ENCODE data around the gene CDH23.

The CDH23 gene

DNA sequence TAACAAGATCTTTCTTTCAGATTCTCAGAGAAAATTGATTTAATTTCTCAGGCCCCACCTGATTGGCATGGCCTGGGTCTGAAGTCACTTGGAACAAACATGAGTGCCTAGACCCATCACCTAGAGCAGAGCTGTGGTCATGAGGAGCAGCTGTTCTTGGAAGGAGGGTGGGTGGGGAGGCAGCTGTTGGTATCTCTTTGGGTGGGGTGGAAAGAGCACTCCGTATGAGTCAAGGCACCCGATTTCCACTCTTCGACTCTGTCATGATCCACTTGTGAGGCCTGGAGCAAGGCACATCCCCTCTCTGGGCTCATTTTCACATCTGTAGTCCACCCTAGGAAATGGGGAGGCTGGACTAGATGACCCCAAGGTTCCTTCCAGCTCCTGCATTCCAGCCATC is 166.2 kb downstream of the CDH23 start:
- DNase-seq, result no peak
- Histone ChIP-seq H3K4me3 (ENCODE audit: low read depth, low read length) (no peak overlapping the region), H4K8ac (ENCODE audit: low read depth, low read length) (no peak overlapping the region), H4K91ac (ENCODE audit: low read depth, low read length) (no peak overlapping the region), H3K9ac (ENCODE audit: low read length) (no peak overlapping the region), H3K23ac (ENCODE audit: low read length) (no peak overlapping the region), H3K27ac (ENCODE audit: low read depth, low read length) (no peak overlapping the region), H3K4me1 (ENCODE audit: control insufficient read depth in 1 of 2, insufficient read depth in 2 of 2, low read length in 2 of 2) (no peaks in the 10 kb centered on the region), H3K79me2 (ENCODE audit: control insufficient read depth, insufficient read depth, low read length, poor library complexity) (no peaks in the 10 kb centered on the region), H3K9me3 (ENCODE audit: insufficient read depth, low read depth, low read length) (no peaks in the 10 kb centered on the region), H3K14ac (ENCODE audit: low read length) (no peak overlapping the region), H3K79me1 (ENCODE audit: low read length) (no peaks in the 10 kb centered on the region), H3K27me3 (ENCODE audit: insufficient read depth, low read length) (no peaks in the 10 kb centered on the region), H3K4ac (ENCODE audit: low read depth, low read length) (no peak overlapping the region), H2AFZ (ENCODE audit: insufficient read depth, low read length, poor library complexity) (no peak overlapping the region), H2BK5ac (ENCODE audit: low read depth, low read length, poor library complexity) (no peak overlapping the region), H2BK12ac (ENCODE audit: low read length) (no peak overlapping the region), H4K12ac (ENCODE audit: low read depth, low read length) (no peak overlapping the region), H2BK120ac (ENCODE audit: insufficient read depth, low read length, poor library complexity) (no peak overlapping the region), H3K36me3 (ENCODE audit: control insufficient read depth in 1 of 2, insufficient read depth in 2 of 2, low read length in 2 of 2) (no peaks in the 10 kb centered on the region), H3K18ac (ENCODE audit: low read length) (no peak overlapping the region), H2AK5ac (ENCODE audit: low read length) (no peak overlapping the region), H3K4me2 (ENCODE audit: low read length) (no peak overlapping the region)
- no CpG with 5 or more reads among the region's 3 CpGs for WGBS (ENCODE audit: extremely low coverage, insufficient coverage, insufficient read length)

DNA sequence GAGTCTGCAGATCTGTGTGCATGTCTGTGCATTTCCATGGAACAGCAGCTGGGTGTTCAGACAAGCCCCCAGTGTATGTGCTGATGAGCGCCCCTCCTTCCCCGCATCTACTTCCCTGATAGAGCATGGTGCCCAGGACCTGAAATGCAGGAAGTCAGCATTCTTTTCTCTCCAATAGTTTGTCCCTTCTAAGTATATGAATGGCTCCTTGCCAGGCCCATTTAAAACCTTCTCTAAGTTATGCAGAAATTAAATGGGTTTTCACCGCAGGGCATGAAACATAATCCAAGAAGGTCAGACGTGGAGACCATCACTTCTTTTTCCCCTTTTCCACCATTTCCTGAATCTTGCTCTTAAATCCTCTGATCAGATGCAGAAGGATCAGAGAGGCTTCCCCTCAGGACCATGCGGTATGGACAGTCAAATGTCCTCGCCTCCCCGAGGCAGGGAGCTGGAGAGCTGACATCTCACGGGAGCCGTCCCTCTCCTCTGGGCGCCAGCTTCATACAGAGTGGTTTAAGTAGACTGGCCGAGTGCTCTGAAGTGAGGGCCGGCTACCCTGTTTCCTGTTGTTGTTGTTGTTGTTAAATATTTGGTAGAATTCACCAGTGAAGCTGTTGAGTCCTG is 167.6 kb downstream of the CDH23 start:
- Histone ChIP-seq H3K4me1 (ENCODE audit: control insufficient read depth in 1 of 2, insufficient read depth in 2 of 2, low read length in 2 of 2) (no peaks in the 10 kb centered on the region), H2BK120ac (ENCODE audit: insufficient read depth, low read length, poor library complexity) (no peak overlapping the region), H3K4me3 (ENCODE audit: low read depth, low read length) (no peak overlapping the region), H3K9me3 (ENCODE audit: insufficient read depth, low read depth, low read length) (no peaks in the 10 kb centered on the region), H2BK5ac (ENCODE audit: low read depth, low read length, poor library complexity) (no peak overlapping the region), H3K79me1 (ENCODE audit: low read length) (no peaks in the 10 kb centered on the region), H4K91ac (ENCODE audit: low read depth, low read length) (no peak overlapping the region), H3K4ac (ENCODE audit: low read depth, low read length) (no peak overlapping the region), H3K27ac (ENCODE audit: low read depth, low read length) (no peak overlapping the region), H2BK12ac (ENCODE audit: low read length) (no peak overlapping the region), H3K4me2 (ENCODE audit: low read length) (no peak overlapping the region), H3K14ac (ENCODE audit: low read length) (no peak overlapping the region), H2AK5ac (ENCODE audit: low read length) (no peak overlapping the region), H3K9ac (ENCODE audit: low read length) (no peak overlapping the region), H4K8ac (ENCODE audit: low read depth, low read length) (no peak overlapping the region), H3K79me2 (ENCODE audit: control insufficient read depth, insufficient read depth, low read length, poor library complexity) (no peaks in the 10 kb centered on the region), H3K36me3 (ENCODE audit: control insufficient read depth in 1 of 2, insufficient read depth in 2 of 2, low read length in 2 of 2) (no peaks in the 10 kb centered on the region), H4K12ac (ENCODE audit: low read depth, low read length) (no peak overlapping the region), H3K18ac (ENCODE audit: low read length) (no peak overlapping the region), H3K27me3 (ENCODE audit: insufficient read depth, low read length) (no peaks in the 10 kb centered on the region), H2AFZ (ENCODE audit: insufficient read depth, low read length, poor library complexity) (no peak overlapping the region), H3K23ac (ENCODE audit: low read length) (no peak overlapping the region)
- DNase-seq, result no peak
- WGBS (ENCODE audit: extremely low coverage, insufficient coverage, insufficient read length), result no CpG with 5 or more reads among the region's 12 CpGs

GRCh38 chr10:71565284-71566000 is 168.7 kb downstream of the CDH23 start:
- no peak overlapping the region for H3K23ac ChIP-seq (ENCODE audit: low read length)
- H3K18ac ChIP-seq (ENCODE audit: low read length), result no peak overlapping the region
- H3K79me2 ChIP-seq (ENCODE audit: control insufficient read depth, insufficient read depth, low read length, poor library complexity), result no peaks in the 10 kb centered on the region
- no peaks in the 10 kb centered on the region for H3K27me3 ChIP-seq (ENCODE audit: insufficient read depth, low read length)
- no peak overlapping the region for H3K27ac ChIP-seq (ENCODE audit: low read depth, low read length)
- WGBS (ENCODE audit: extremely low coverage, insufficient coverage, insufficient read length), result no CpG with 5 or more reads among the region's 2 CpGs
- H3K4me1 ChIP-seq (ENCODE audit: control insufficient read depth in 1 of 2, insufficient read depth in 2 of 2, low read length in 2 of 2), result no peaks in the 10 kb centered on the region
- H4K12ac ChIP-seq (ENCODE audit: low read depth, low read length), result no peak overlapping the region
- H3K36me3 ChIP-seq (ENCODE audit: control insufficient read depth in 1 of 2, insufficient read depth in 2 of 2, low read length in 2 of 2), result no peaks in the 10 kb centered on the region
- no peak overlapping the region for H2BK5ac ChIP-seq (ENCODE audit: low read depth, low read length, poor library complexity)
- H2AFZ ChIP-seq (ENCODE audit: insufficient read depth, low read length, poor library complexity), result no peak overlapping the region
- no peak overlapping the region for H3K9ac ChIP-seq (ENCODE audit: low read length)
- no peaks in the 10 kb centered on the region for H3K9me3 ChIP-seq (ENCODE audit: insufficient read depth, low read depth, low read length)
- no peak for DNase-seq
- no peaks in the 10 kb centered on the region for H3K79me1 ChIP-seq (ENCODE audit: low read length)
- H3K4me2 ChIP-seq (ENCODE audit: low read length), result no peak overlapping the region
- H4K91ac ChIP-seq (ENCODE audit: low read depth, low read length), result no peak overlapping the region
- H2AK5ac ChIP-seq (ENCODE audit: low read length), result no peak overlapping the region
- no peak overlapping the region for H3K4me3 ChIP-seq (ENCODE audit: low read depth, low read length)
- no peak overlapping the region for H2BK120ac ChIP-seq (ENCODE audit: insufficient read depth, low read length, poor library complexity)
- no peak overlapping the region for H2BK12ac ChIP-seq (ENCODE audit: low read length)
- no peak overlapping the region for H3K14ac ChIP-seq (ENCODE audit: low read length)
- no peak overlapping the region for H3K4ac ChIP-seq (ENCODE audit: low read depth, low read length)
- H4K8ac ChIP-seq (ENCODE audit: low read depth, low read length), result no peak overlapping the region

DNA sequence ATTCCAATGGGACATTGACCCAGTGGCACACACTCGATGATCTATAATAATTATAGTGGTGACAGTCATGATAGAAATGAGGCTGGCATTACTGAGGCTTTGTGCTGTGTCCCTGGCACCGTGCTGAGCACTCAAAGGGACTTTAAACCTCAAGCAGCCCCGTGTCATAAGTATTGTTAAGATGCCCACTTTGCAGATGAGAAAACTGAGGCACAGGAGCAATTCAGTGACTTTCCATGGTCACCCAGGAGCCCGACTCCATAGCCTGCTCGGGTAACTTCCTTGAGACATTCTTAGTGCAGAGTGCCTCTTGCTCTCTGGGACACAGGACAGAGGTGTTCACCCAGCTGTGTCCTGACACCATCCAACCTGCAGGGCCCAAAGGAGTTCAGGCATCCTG is 170.3 kb downstream of the CDH23 start:
- H3K4me2 ChIP-seq (ENCODE audit: low read length), result no peak overlapping the region
- no peak overlapping the region for H3K4ac ChIP-seq (ENCODE audit: low read depth, low read length)
- H2BK5ac ChIP-seq (ENCODE audit: low read depth, low read length, poor library complexity), result no peak overlapping the region
- H2BK120ac ChIP-seq (ENCODE audit: insufficient read depth, low read length, poor library complexity), result no peak overlapping the region
- DNase-seq, result no peak
- H3K9ac ChIP-seq (ENCODE audit: low read length), result no peak overlapping the region
- H3K79me1 ChIP-seq (ENCODE audit: low read length), result no peaks in the 10 kb centered on the region
- no peak overlapping the region for H4K91ac ChIP-seq (ENCODE audit: low read depth, low read length)
- H4K12ac ChIP-seq (ENCODE audit: low read depth, low read length), result no peak overlapping the region
- H3K23ac ChIP-seq (ENCODE audit: low read length), result no peak overlapping the region
- WGBS (ENCODE audit: extremely low coverage, insufficient coverage, insufficient read length), result no CpG with 5 or more reads among the region's 5 CpGs
- H3K27me3 ChIP-seq (ENCODE audit: insufficient read depth, low read length), result no peaks in the 10 kb centered on the region
- no peaks in the 10 kb centered on the region for H3K79me2 ChIP-seq (ENCODE audit: control insufficient read depth, insufficient read depth, low read length, poor library complexity)
- H3K27ac ChIP-seq (ENCODE audit: low read depth, low read length), result no peak overlapping the region
- H2AFZ ChIP-seq (ENCODE audit: insufficient read depth, low read length, poor library complexity), result no peak overlapping the region
- H4K8ac ChIP-seq (ENCODE audit: low read depth, low read length), result no peak overlapping the region
- no peak overlapping the region for H2BK12ac ChIP-seq (ENCODE audit: low read length)
- H3K36me3 ChIP-seq (ENCODE audit: control insufficient read depth in 1 of 2, insufficient read depth in 2 of 2, low read length in 2 of 2), result no peaks in the 10 kb centered on the region
- H3K4me1 ChIP-seq (ENCODE audit: control insufficient read depth in 1 of 2, insufficient read depth in 2 of 2, low read length in 2 of 2), result no peaks in the 10 kb centered on the region
- H3K18ac ChIP-seq (ENCODE audit: low read length), result no peak overlapping the region
- H3K14ac ChIP-seq (ENCODE audit: low read length), result no peak overlapping the region
- H2AK5ac ChIP-seq (ENCODE audit: low read length), result no peak overlapping the region
- H3K9me3 ChIP-seq (ENCODE audit: insufficient read depth, low read depth, low read length), result no peaks in the 10 kb centered on the region
- H3K4me3 ChIP-seq (ENCODE audit: low read depth, low read length), result no peak overlapping the region
